ENCODE measurements around the gene GPR107.

Gene GPR107

GRCh38 chr9:130053109-130053503, 600 bp upstream of the GPR107 start:
- H3K4me3 ChIP-seq (ENCODE audit: low read depth, low read length), result peak overlapping the region; percentile 81
- TF ChIP-seq CTCF (IDR thresholded peaks at IDR 0.05; ENCODE audit: low read depth, low read length, missing control alignments), result no peak

GRCh38 chr9:130054325-130054786, 650 bp downstream of the GPR107 start:
- TF ChIP-seq CTCF (IDR thresholded peaks at IDR 0.05; ENCODE audit: low read depth, low read length, missing control alignments), result no peak
- in situ Hi-C loops (cut with HindIII; ENCODE audit: low sequenced_read_pairs), result no loop called here
- no peak for DNase-seq (ENCODE audit: low read depth)
- peak overlapping the region; percentile 81 for H3K4me3 ChIP-seq (ENCODE audit: low read depth, low read length)

More at GRCh38 chr9:130053109-130053503, 600 bp upstream of the GPR107 start:
- in situ Hi-C loops (cut with HindIII; ENCODE audit: low sequenced_read_pairs), result no loop called here
- no peak for DNase-seq (ENCODE audit: low read depth)

- in situ Hi-C loops (cut with HindIII; ENCODE audit: low sequenced_read_pairs), result no loop called here
- no peak for DNase-seq (ENCODE audit: low read depth)
- peak overlapping the region; percentile 81 for H3K4me3 ChIP-seq (ENCODE audit: low read depth, low read length)
- TF ChIP-seq CTCF (IDR thresholded peaks at IDR 0.05; ENCODE audit: low read depth, low read length, missing control alignments), result no peak
These were observed 1.1 kb downstream of the GPR107 start for GRCh38 chr9:130054820-130055219.

GRCh38 chr9:130058154-130058553, 4.4 kb downstream of the GPR107 start:
- no peak overlapping the region for H3K4me3 ChIP-seq (ENCODE audit: low read depth, low read length)
- in situ Hi-C loops (cut with HindIII; ENCODE audit: low sequenced_read_pairs), result no loop called here
- peak; percentile 25 for TF ChIP-seq CTCF (IDR thresholded peaks at IDR 0.05; ENCODE audit: low read depth, low read length, missing control alignments)
- no peak for DNase-seq (ENCODE audit: low read depth)

GRCh38 chr9:130058887-130059286, 5.2 kb downstream of the GPR107 start:
- H3K4me3 ChIP-seq (ENCODE audit: low read depth, low read length), result no peak overlapping the region
- no peak for DNase-seq (ENCODE audit: low read depth)
- in situ Hi-C loops (cut with HindIII; ENCODE audit: low sequenced_read_pairs), result no loop called here
- TF ChIP-seq CTCF (IDR thresholded peaks at IDR 0.05; ENCODE audit: low read depth, low read length, missing control alignments), result no peak

- no peak for TF ChIP-seq CTCF (IDR thresholded peaks at IDR 0.05; ENCODE audit: low read depth, low read length, missing control alignments)
- H3K4me3 ChIP-seq (ENCODE audit: low read depth, low read length), result no peak overlapping the region
- in situ Hi-C loops (cut with HindIII; ENCODE audit: low sequenced_read_pairs), result no loop called here
- no peak for DNase-seq (ENCODE audit: low read depth)
These were observed 6.6 kb downstream of the GPR107 start for GRCh38 chr9:130060296-130060695.

GRCh38 chr9:130062750-130063149, 9.0 kb downstream of the GPR107 start:
- no peak for TF ChIP-seq CTCF (IDR thresholded peaks at IDR 0.05; ENCODE audit: low read depth, low read length, missing control alignments)
- no peak for DNase-seq (ENCODE audit: low read depth)
- in situ Hi-C loops (cut with HindIII; ENCODE audit: low sequenced_read_pairs), result no loop called here
- no peak overlapping the region for H3K4me3 ChIP-seq (ENCODE audit: low read depth, low read length)
